HG03520 (cell line): ENCODE data around the gene ZCCHC24.
"Not testable (repeated sequence)": the region's sequence is repeated elsewhere in the genome, so short reads cannot be mapped to it uniquely, and the experiment has no call there.

ENCODE experiments used
- ATAC-seq: cut with Tn5 transposase; IDR thresholded peaks from one replicate; pipeline ENCODE4 v1.9.1; 2021; ENCODE audit warnings: mild to moderate bottlenecking, moderate library complexity; ENCODE audit not compliant: unreplicated experiment

Gene ZCCHC24

DNA sequence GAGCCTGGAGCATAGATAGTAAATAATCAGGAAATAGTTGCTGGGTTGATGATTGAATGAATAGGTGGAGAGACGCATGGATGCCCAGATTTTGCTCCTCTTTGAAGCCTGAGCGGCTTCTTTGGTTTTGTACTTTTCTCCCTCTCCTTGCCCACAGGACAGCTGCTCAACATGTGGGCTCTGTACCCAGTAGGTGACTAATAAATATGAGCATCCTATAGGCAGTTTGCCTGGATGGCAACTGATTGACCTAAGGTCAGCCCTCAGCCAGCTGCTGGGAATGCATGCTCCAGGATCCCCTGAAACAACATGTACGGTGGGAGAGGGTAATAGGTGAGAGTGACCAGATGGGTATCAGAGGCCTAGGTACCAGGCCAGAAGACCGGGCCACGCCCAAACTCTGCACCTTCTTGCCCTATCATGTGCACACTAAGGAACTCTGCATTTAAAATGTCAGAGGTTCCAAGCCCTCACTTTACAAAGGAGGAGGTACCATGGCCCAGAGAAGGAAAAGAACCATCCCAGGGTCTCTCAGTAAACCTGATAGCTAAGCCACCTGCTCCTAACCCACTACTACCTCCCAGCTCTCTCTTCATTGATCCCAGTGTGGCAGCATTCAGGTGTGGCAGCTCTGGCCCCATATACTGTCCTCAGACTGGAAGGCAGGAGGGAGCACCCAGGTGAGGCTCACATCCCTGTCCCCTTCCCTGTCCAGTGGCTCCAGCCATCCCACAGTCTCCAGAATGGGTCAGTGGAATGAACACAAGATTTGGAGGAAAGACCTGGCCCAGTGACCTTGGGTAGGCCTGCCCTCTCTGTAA, 2.7 kb upstream of the ZCCHC24 start:
- no peak for ATAC-seq

DNA sequence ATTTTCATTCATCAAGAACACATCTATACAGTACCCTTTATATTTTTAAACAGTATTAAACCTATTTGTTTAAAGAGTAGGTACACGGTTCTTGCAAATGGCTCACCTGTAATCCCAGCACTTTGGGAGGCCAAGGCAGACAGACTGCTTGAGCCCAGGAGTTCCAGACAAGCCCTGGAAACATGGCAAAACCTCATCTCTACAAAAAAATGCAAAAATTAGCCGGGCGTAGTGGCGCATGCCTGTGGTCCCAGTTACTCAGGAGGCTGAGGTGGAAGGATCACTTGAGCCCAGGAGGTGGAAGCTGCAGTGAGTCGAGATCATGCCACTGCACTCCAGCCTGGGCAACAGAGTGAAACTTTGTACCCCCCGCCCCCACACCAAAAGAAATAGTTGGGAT, 1.8 kb upstream of the ZCCHC24 start:
- ATAC-seq, result not testable (repeated sequence)

DNA sequence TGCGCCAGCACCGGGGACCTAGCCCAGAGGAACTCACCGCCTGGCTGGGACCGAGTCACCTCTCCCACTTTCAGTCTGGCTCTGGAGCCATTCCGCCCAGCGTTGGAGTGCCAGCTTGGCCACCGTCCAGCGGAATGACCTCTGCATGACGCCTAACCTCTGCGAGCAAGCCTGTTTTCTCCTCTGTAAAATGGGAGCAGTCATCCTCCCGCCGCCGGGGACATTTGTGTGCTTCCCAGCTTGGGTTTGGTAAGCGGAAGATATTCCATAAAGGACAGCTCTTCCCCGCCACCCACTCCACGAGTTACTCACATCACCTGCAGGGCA, 1.3 kb upstream of the ZCCHC24 start:
- no peak for ATAC-seq

DNA sequence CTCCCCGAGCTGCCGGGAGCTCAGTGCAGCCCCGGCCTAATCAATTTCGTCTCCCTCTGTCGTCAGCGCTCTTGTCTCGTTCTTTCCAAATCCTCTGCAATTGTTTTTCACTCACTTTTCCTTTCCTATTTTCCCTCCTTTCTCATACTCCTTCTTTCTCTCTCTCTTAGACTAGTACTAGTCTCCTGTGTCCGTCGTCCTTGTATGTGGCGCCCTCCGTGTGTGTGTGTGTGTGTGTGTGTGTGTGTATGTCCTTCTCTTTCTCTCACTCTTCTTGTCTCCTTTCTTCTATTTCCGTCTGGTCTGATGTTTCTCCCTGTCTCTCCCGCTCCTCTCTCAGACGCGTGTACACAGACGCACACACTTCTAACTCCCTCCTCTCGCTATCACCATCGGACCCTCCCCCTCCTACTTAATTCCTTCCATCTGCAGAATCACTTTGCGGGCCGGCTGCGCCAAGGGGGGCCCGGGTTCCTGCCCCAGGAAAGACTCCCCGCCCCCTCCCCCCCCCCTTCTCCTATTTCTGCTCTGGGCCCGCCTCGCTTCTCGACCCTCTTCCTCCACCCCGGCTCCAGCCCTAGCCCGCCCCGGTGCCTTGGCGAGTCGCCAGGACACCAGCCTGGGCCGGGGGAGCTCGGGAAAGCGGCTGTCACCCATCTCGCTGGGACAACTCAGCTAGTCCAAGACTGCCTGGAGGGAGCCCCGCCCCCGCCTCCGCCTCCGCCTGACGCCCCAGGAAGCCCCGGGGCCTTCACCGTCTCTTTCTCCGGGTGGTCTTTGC, 743 bp upstream of the ZCCHC24 start:
- ATAC-seq, result peak; percentile 6

DNA sequence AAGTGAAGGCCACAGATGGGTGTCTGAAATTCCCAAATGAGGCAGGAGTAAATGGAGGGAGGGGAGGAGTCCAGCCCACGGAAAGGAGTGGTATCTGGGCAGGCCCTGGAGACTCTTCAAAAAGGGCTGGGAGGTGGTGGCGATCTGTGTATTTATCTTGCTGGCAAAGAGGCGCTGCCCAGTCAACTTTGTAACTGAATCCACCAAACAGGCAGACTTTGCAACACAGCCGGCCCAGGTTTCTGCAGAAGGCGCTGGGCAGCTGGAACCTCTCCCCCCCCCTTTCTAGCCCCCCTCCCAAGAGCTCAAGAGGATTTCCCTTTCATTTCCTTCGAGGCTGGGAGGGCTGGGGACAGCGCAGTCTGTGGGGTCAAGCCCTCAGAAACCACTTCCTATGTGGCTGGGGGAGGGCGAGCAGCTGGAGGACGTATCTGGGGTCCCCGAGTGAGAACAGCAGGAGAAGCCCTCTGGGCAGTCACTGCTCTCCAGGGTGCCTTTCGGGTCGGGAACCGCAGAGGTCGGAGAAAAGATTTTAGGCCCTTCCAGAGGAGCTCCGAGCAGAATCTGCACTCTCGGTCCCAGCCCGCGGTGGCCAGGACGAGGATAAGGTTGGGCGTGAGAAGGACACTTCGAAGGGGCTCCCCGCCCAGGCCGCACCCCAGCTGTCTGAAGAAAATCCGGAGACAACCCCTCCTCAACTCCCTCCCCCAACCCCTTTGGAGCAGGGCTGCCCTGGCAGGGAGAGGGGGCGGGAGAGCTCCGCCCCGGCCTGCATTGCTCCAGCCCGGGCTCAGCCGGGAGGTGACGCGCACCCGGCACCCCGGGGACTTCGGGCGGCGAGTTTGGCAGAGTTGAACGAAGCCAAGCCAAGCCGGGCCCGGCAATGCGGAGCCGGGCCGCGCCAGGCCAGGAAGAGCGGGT, 965 bp downstream of the ZCCHC24 start:
- peak; percentile 9 for ATAC-seq

DNA sequence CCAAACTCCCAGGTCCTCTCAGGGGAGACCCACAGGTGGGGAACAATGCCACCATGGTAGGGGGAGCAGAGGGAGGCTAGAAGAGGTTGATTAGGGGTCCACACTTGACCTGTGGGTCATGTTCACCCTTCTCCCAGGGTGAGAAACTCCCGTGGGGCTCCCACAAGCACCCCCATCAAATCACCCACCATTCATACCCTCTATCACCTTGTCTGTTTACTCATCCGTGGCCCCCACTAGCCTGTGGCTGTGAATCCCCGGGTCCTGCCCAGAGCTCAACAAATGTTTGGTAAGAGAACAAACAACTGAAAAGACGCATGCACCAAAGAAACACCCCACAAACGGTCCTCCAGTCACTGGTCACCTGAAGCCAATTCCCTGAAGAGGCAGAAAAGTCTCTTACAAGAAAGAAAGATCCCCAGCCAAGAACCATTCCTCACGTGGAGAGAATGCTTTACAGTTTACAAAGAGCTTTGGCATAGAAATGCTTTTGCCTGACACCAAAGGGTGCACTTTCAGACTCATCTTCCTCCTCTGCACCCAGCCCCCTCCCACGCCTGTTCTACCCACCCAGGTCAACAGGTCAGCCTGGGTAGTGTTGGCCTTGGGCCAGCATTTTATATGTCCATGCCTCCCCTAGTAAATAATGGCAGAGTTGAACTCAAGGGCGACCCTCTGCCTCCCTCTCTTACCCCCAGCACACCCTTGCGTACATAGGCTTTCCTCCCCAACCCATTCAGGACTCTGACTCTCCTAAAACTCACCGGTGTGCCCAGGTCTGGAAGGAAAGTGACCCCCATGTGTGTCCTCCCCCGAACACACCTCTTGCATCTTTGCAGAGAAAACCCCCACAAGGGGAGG, 1.9 kb downstream of the ZCCHC24 start:
- ATAC-seq, result no peak

DNA sequence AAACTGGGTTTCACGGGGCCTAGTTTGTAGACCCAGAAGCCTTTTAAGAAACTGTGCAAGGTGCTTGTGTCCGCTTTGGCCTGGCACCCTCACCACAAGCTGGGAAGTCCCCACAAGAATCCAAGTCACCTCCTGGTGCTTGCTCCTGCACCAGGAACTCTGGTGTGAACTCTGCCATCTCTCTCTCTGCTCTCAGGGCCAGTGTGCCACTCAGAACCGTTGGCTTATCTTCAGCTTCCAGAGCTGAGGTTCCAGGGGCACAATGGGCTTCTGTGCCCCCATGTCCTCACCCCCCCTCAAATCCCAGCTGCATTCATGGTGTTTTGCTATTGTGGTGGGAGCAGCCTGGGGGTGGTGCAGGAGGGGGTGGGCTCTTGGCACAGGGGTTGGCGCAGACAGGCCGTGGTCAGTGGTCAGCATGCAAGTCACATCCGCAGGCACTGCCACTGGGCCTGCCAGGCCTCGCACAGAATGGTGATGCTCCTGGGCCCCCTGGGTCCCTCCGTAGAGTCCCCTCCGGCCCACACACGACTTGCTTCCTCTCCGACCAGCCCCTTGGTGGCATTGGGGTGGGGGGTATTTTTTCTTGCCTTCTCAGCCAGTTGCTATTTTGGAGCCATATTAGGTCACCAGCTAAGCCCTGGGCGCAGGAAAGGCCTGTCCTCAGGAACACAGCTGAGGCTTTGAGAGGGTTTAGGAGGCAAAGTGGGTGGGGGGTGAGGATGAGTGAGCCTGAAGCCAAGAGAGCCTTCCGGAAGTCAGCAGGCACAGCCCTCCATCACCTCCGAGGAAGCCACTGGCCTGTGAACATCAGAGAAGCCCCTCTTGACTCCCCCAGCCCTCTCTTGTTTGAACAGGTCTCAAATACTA, 3.0 kb downstream of the ZCCHC24 start:
- ATAC-seq, result no peak

DNA sequence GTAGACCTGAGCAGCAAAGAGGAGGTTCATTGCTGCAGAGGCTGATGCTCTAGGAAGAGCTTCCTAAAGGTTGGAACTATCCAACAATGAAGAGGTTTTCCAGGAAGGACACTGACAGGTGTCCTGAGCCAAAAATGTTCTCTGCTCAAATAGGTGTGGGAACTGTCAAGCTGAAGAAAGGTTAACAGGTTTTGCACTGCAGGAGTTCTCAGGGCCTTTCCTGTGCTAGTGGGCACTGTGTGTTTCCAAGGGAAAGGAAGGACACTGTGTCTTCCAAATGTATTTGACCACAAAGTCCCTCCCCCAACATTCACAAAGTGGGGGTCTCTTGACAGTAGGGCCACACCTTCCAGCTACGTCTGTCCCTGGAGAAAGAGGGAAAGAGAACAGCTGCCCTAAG, 4.0 kb downstream of the ZCCHC24 start:
- no peak for ATAC-seq

DNA sequence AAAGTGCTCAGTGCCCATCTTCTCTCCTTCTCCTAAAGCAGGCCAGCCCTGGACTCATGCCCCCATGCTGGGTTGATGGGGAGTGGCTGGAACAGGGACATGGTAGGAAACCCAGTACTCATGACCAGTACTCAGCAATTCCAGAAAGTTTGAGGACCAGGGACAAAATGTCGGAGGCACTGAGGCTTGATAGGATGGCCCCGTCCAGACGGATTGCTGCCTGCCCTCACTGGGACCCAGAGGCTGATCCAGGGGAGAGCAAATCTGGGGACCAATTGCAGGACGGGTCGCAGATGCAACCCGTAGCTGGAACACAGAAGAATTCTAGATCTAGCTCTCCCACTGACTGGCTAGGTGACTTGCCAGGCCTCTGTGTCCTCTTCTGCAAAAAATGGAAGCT, 5.1 kb downstream of the ZCCHC24 start:
- ATAC-seq, result no peak

DNA sequence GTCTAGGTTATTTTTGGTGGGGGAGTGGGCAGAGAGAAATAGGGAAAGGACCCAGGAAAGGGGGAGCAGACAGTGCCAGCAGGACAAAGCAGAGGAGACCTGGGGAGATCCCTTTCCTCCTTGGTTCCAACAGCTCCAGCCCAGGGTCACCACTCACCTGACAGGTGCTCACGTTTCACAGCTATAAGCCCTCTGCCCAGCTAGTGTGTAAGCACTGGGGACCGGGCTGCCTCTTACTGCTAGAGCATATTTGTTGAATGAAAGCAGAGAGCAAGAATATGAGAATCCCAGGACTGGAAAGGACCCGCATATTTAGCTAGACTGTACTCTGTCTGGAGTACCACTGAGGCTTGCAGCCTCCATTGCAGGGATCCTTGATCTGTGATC, 6.7 kb downstream of the ZCCHC24 start:
- no peak for ATAC-seq

DNA sequence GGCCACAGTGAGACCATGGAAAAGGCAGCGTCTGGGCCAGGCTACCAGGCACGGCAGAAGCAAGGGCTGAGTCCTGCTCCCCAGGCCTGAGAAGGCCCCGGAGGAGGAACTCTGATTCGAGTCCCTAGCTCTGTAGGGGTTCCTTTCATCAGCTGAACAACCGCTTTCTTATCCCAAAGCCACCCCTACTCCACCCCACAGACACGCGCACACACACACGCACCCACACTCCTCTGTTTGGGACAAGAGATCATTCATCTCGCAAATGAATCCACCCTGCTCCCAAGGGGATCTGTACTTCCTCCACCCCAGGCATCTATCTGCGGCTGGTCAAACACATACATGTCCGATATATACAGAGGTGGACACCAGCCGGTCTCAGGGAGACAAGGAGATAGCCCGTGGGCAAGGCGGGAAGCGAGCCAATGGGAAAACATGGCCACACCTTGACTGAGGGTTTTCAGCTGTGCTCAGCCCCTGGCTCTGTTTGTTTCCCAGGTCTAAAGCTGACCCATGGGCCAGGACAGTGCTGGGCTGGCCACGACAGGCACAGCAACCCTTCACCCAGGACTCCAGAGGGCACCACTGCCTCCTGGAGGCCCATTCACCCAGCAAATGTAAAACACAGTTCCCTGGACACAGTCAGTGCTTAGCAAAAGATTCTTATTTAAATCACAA, 7.3 kb downstream of the ZCCHC24 start:
- ATAC-seq, result no peak

DNA sequence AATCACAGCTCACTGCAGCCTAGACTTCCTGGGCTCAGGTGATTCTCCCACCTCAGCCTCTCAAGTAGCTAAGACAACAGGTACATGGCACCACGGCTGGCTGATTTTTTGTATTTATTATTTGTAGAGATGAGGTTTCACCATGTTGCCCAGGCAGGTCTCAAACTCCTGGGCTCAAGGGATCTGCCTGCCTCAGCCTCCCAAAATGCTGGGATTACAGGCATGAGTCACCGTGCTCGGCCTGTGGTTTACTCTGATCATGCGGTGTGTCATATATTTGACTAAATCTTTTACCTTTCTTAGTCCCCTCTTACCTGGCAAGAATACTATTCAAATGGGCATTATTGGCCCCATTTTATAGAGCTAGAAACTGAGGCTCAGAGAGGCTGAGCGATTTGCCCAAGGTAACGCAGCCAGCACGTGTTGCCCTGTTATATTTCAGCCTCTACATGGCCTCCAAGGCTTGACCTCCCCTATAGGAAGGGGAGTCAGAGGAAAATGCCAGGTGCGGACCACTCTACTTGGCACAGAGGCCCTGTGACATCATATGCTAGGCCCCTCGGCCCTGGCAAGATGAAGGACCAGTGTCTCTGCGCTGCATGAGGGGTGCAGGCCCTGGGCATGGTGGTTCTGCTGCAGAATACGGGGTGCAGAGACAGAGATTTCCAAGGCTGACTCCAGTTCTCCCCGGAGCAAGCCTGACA, 8.2 kb downstream of the ZCCHC24 start:
- no peak for ATAC-seq

DNA sequence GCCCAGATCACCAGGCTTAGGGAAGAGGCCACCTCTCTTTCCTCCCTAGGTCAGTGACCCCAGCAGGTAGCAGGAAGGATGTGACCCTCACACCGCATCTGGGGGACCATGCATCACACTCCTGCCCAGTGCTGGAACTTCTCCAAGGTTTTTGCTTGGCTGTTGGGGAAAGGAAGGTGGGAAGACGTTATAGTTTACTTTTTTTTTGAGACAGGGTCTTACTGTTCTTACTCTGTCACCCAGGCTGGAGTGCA, 8.6 kb downstream of the ZCCHC24 start:
- no peak for ATAC-seq

DNA sequence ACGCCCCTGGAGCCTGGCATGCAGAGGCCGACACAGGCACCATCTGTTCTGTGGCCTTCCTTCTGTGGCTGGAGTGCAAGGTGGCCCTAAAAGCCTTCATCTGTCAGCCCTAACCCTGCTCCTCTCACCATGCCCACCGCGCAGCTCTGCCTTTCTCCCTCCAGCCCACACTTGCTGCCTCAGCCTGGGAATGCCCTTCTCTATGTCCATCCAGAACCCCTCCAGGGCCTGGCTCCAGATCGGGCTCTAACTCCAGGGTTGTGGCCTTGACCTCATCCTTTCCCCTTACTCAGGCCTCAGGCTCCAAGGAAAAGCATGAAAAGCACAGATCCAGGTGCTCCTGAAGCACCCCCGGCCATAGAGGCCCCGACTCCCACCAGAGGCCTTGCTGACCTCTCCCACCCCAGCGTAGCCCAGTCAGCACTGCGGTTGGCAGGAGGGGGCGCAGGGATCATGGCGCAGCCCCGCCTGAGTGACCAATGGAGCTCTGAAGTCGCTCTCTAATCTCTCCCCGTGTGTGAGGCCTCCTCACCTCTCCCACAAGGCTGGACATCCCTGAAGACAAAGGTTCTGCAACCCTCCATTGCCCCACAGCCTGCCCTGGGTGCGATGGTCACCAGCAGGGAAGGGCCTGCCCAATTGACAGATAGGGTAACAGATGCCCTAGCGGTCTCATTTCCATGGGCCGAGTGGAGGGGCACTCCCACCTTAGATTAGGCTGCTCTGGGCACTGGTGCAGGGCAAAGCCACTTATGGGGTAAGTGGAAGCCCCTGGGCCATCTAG, 9.2 kb downstream of the ZCCHC24 start:
- no peak for ATAC-seq

DNA sequence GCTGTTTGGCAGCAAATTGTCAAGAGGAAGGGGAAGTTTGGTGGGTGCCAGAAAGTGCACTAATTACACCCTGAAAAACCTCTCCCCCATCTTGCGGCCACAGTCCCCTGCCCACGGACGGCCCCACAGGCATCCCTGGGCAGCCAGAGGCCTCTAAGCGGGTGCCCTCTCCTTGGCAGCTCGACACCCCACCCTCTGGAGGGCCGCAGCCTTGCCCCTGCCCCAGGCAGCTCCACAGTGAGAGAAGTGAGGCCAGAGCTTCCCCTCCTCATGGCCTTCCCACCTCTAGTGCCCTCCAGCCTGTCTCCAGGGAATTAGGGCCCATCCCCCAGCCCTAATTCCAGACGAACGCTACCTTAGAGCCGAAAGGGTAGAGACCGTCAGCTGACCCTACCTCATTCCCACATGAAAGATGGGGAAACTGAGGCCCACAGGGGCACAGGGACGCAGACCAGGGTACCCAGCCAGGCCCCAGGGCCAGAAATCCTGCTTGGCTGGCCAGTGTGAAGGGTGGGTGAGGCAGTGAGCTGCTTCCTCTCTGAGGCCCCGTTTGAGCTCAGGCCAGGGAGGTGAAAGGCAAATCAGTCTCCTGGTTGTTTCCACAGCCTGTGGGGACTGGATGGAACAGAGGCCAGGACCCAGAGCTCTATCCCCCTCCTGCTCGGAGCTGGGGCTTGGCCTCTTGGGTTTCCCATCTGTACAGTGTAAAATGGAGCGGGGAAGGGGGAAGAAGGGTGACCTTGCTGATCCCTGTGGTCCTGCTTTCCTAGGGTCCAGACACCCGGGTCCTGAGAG, 10.0 kb downstream of the ZCCHC24 start:
- no peak for ATAC-seq

DNA sequence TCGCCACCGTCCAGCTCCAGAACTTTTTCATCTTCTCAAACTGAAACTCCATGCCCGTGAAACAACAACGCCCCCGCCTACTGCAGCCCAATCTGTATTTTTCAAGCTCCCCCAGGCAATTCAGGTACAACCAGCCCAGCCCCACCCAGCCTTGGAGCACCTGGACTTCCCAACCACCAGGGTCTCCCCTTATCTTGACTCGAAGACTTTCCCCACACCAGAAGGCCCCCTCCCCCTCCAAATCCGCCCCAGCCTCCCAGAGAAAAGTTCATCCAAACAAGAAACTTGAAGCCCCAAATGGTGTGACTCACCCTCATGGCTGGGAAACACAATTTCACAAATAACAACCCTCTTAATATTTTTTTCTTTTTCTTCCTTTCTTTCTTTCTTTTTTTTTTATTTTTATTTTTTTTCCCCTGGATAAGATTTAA, 10.6 kb downstream of the ZCCHC24 start:
- ATAC-seq, result no peak

DNA sequence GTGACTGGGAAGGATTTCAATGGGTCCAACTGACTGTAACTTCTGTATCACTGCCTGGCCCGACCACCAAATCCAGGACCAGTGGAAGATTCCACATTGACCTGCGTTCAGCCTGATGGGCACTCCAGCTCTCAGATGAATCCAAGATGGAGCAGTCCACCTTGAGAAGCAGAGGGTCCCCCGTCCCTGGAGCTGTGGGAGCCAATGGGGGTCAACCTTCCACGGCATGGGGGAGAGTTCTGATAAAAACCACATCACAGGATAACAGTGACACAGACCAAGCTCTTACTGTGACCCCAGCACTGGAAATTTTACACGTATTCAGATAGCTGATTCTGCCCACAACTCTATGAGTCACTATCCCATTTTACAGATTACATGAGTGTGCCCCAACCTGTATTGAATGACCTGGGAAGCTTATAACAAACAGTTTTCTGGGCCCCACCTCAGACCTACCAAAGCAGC, 11.2 kb downstream of the ZCCHC24 start:
- ATAC-seq, result no peak
